H1 (cell line): Measurements from ENCODE around the gene LGR4. TPM values are rescaled to one million over a fixed set of nuclear protein-coding genes. Genes with fewer than 3 reads are reported as not detected.

Experiments
- CTCF ChIA-PET: fragments of 300-600 bp; sonication (Branson Sonifier 250); formaldehyde crosslinking; loops from one replicate; lab custom pipeline; 2021; ENCODE audit not compliant: partially characterized antibody; lab: Charles Lee
- POLR2A ChIA-PET: fragments of 300-600 bp; sonication (Branson Sonifier 250); formaldehyde crosslinking; loops from one replicate; lab custom pipeline; 2021; ENCODE audit warnings: inconsistent platforms; ENCODE audit not compliant: partially characterized antibody; lab: Charles Lee
- DNase-seq, 2 experiments: peaks; one replicate each; pipeline versions ENCODE4 v3.0.0 to v3.0.0-alpha.2; 2010 to 2022; ENCODE audit warnings: low spot score in 2 of 2, low read depth in 1 of 2, mixed read lengths in 1 of 2
- FAIRE-seq: peaks from 2 replicates; lab custom pipeline; 2011; peaks lifted over from hg19 to GRCh38; lab: Jason Lieb, UNC
- H2AFZ ChIP-seq: 2 replicates; pipeline ENCODE4 v1.8.1; 2012; ENCODE audit warnings: low read length, inconsistent platforms
- H2AK5ac ChIP-seq: 2 replicates; pipeline ENCODE4 v1.6.1; 2013; ENCODE audit warnings: low read depth, low read length
- H2BK120ac ChIP-seq: replicated peaks from 2 replicates; pipeline ENCODE3; 2013; ENCODE audit warnings: low read depth, low read length, inconsistent platforms
- H2BK12ac ChIP-seq: 2 replicates; pipeline ENCODE4 v1.6.1; 2013; ENCODE audit warnings: low read depth, low read length
- H2BK15ac ChIP-seq: 2 replicates; pipeline ENCODE4 v1.6.1; 2013; ENCODE audit warnings: low read length
- H2BK20ac ChIP-seq: 2 replicates; pipeline ENCODE4 v1.6.1; 2013; ENCODE audit warnings: low read length
- H2BK5ac ChIP-seq: 2 replicates; pipeline ENCODE4 v1.6.1; 2013; ENCODE audit warnings: low read depth, low read length
- H3K14ac ChIP-seq: 2 replicates; pipeline ENCODE4 v1.6.1; 2013; ENCODE audit warnings: inconsistent platforms; ENCODE audit not compliant: insufficient read length
- H3K18ac ChIP-seq: 2 replicates; pipeline ENCODE4 v1.6.1; 2013; ENCODE audit warnings: low read length; ENCODE audit errors: extremely low read depth
- H3K23ac ChIP-seq: 2 replicates; pipeline ENCODE4 v1.6.1; 2013; ENCODE audit warnings: inconsistent platforms; ENCODE audit not compliant: insufficient read length
- H3K23me2 ChIP-seq: 2 replicates; pipeline ENCODE4 v1.6.1; 2013; ENCODE audit warnings: low read depth, low read length
- H3K27ac ChIP-seq: 2 replicates; pipeline ENCODE4 v1.6.1; 2011; ENCODE audit warnings: low read depth, low read length, inconsistent platforms
- H3K27me3 ChIP-seq, 4 experiments: replicated peaks in 1 of 4; 1 replicate in 1 of 4; 2 replicates in 3 of 4; pipeline versions ENCODE4 v1.6.1 to v1.8.1; 2011 to 2013; ENCODE audit warnings: low read length in 3 of 4, mild to moderate bottlenecking in 3 of 4, inconsistent platforms in 2 of 4, mixed read lengths in 2 of 4, moderate library complexity in 1 of 4; ENCODE audit not compliant: control insufficient read depth in 3 of 4, insufficient read depth in 3 of 4; ENCODE audit errors: extremely low read depth in 1 of 4
- H3K36me3 ChIP-seq, 4 experiments: 2 replicates each; pipeline versions ENCODE4 v1.6.1 to v1.8.1; 2011 to 2013; ENCODE audit warnings: mild to moderate bottlenecking in 4 of 4, low read length in 3 of 4, moderate library complexity in 2 of 4, control low read depth in 1 of 4, inconsistent platforms in 1 of 4; ENCODE audit not compliant: insufficient read depth in 4 of 4, control insufficient read depth in 2 of 4
- H3K4ac ChIP-seq: replicated peaks from 2 replicates; pipeline ENCODE3; 2013; ENCODE audit warnings: low read length, low read depth, mixed read lengths, inconsistent platforms; ENCODE audit not compliant: insufficient read length
- H3K4me1 ChIP-seq, 4 experiments: replicated peaks in 1 of 4; 1 replicate in 1 of 4; 2 replicates in 3 of 4; pipeline versions ENCODE4 v1.6.1 to v1.8.1; 2011 to 2013; ENCODE audit warnings: low read length in 3 of 4, inconsistent platforms in 2 of 4, mixed read lengths in 1 of 4; ENCODE audit not compliant: insufficient read depth in 4 of 4, control insufficient read depth in 3 of 4
- H3K4me2 ChIP-seq, 2 experiments: 2 replicates each; pipeline versions ENCODE4 v1.6.1 to v1.8.1; 2011 to 2013; ENCODE audit warnings: low read depth in 2 of 2, low read length in 2 of 2, control low read depth in 1 of 2, inconsistent platforms in 1 of 2, mild to moderate bottlenecking in 1 of 2; ENCODE audit not compliant: insufficient read depth in 1 of 2
- H3K4me3 ChIP-seq, 4 experiments: fragments of 200-600, 300-600 bp in 1 of 4; sonication (generic), shearing (Covaris generic), sonication (Bioruptor Twin) in 1 of 4; 2 replicates each; pipeline versions ENCODE4 v1.5.1 to v1.8.1; 2011 to 2016; ENCODE audit warnings: low read length in 4 of 4, low read depth in 3 of 4, control low read depth in 2 of 4, inconsistent platforms in 2 of 4, mild to moderate bottlenecking in 2 of 4, mixed read lengths in 1 of 4, moderate library complexity in 1 of 4; ENCODE audit not compliant: insufficient read depth in 2 of 4; ENCODE audit errors: extremely low read depth in 1 of 4
- H3K56ac ChIP-seq: replicated peaks from 2 replicates; pipeline ENCODE3; 2013; ENCODE audit warnings: low read depth, mild to moderate bottlenecking, mixed read lengths, low read length, inconsistent platforms; ENCODE audit not compliant: insufficient read length
- H3K79me1 ChIP-seq: 2 replicates; pipeline ENCODE4 v1.6.1; 2013; ENCODE audit warnings: low read depth, low read length, control low read depth
- H3K79me2 ChIP-seq, 2 experiments: 2 replicates each; pipeline versions ENCODE4 v1.6.1 to v1.8.1; 2012 to 2013; ENCODE audit warnings: low read length in 2 of 2, mild to moderate bottlenecking in 2 of 2, inconsistent platforms in 1 of 2; ENCODE audit not compliant: insufficient read depth in 2 of 2, control insufficient read depth in 1 of 2
- H3K9ac ChIP-seq, 4 experiments: replicated peaks in 1 of 4; 1 replicate in 1 of 4; 2 replicates in 3 of 4; pipeline versions ENCODE4 v1.6.1 to v1.8.1; 2011 to 2013; ENCODE audit warnings: low read depth in 3 of 4, low read length in 3 of 4, control low read depth in 2 of 4, mild to moderate bottlenecking in 2 of 4, moderate library complexity in 2 of 4, inconsistent platforms in 1 of 4; ENCODE audit errors: extremely low read depth in 1 of 4
- H3K9me3 ChIP-seq, 2 experiments: 2 replicates each; pipeline versions ENCODE4 v1.6.1 to v1.8.1; 2012 to 2013; ENCODE audit warnings: mild to moderate bottlenecking in 2 of 2, moderate library complexity in 2 of 2, control low read depth in 1 of 2, inconsistent platforms in 1 of 2, low read depth in 1 of 2, low read length in 1 of 2, mixed read lengths in 1 of 2; ENCODE audit not compliant: insufficient read depth in 2 of 2
- H4K20me1 ChIP-seq, 2 experiments: replicated peaks in 1 of 2; 2 replicates each; pipeline versions ENCODE3 to v1.8.1; 2011 to 2013; ENCODE audit warnings: inconsistent platforms in 2 of 2, low read length in 2 of 2, mild to moderate bottlenecking in 1 of 2; ENCODE audit not compliant: insufficient read depth in 2 of 2, control insufficient read depth in 1 of 2
- H4K5ac ChIP-seq: 2 replicates; pipeline ENCODE4 v1.6.1; 2013; ENCODE audit warnings: low read length, low read depth, mixed read lengths, inconsistent platforms; ENCODE audit not compliant: insufficient read length
- H4K8ac ChIP-seq: 2 replicates; pipeline ENCODE4 v1.8.0; 2013; ENCODE audit warnings: mild to moderate bottlenecking, moderate library complexity, low read length, inconsistent platforms; ENCODE audit not compliant: insufficient read depth; ENCODE audit errors: extremely low read depth
- H4K91ac ChIP-seq: replicated peaks from 2 replicates; pipeline ENCODE3; 2013; ENCODE audit warnings: low read length, mixed read lengths, inconsistent platforms; ENCODE audit not compliant: insufficient read length
- ASH2L ChIP-seq: fragments of 200-600, 300-600 bp; sonication (generic); IDR thresholded peaks from one replicate; pipeline ENCODE4 v1.7.1; 2017; ENCODE audit warnings: low read length
- BCL11A ChIP-seq, 2 experiments: IDR thresholded peaks; one replicate each; pipeline ENCODE4 v1.6.1; 2011; ENCODE audit warnings: low read depth in 2 of 2, low read length in 2 of 2, mild to moderate bottlenecking in 2 of 2
- CEBPB ChIP-seq: IDR thresholded peaks from 2 replicates; pipeline ENCODE4 v1.6.1; 2012; ENCODE audit warnings: low read depth, low read length
- CREB1 ChIP-seq: IDR thresholded peaks from 2 replicates; pipeline ENCODE4 v1.6.1; 2012; ENCODE audit warnings: inconsistent platforms
- GABPA ChIP-seq: IDR thresholded peaks from 2 replicates; pipeline ENCODE4 v1.6.1; 2011; ENCODE audit warnings: mild to moderate bottlenecking, low read length, moderate library complexity, borderline replicate concordance; ENCODE audit not compliant: insufficient read depth
- GTF2F1 ChIP-seq: IDR thresholded peaks from 2 replicates; pipeline ENCODE4 v1.6.1; 2012; ENCODE audit warnings: low read depth, low read length, improper control_type of control experiment, borderline replicate concordance
- HDAC2 ChIP-seq, 2 experiments: fragments of 300-600 bp in 1 of 2; sonication (generic) in 1 of 2; IDR thresholded peaks; 2 replicates each; pipeline ENCODE4 v1.6.1; 2011 to 2012; ENCODE audit warnings: low read depth in 2 of 2, low read length in 2 of 2, mild to moderate bottlenecking in 2 of 2, moderate library complexity in 2 of 2, borderline replicate concordance in 1 of 2, inconsistent platforms in 1 of 2
- JUND ChIP-seq: IDR thresholded peaks from 2 replicates; pipeline ENCODE4 v1.6.1; 2011; ENCODE audit warnings: mild to moderate bottlenecking, improper control_type of control experiment, low read length
- KDM5A ChIP-seq: fragments of 200-600 bp; IDR thresholded peaks from 2 replicates; pipeline ENCODE4 v1.7.1; 2012; ENCODE audit warnings: mild to moderate bottlenecking, low read length, inconsistent platforms, mixed read lengths
- SIN3A ChIP-seq, 2 experiments: IDR thresholded peaks in 1 of 2; conservative IDR thresholded peaks in 1 of 2; 2 replicates each; pipeline ENCODE4 v1.6.1; 2011 to 2012; ENCODE audit warnings: low read length in 2 of 2, improper control_type of control experiment in 1 of 2, low read depth in 1 of 2, mild to moderate bottlenecking in 1 of 2
- SIRT6 ChIP-seq: IDR thresholded peaks from one replicate; pipeline ENCODE4 v1.7.1; 2012; ENCODE audit warnings: low read length, inconsistent platforms
- SP4 ChIP-seq: IDR thresholded peaks from 2 replicates; pipeline ENCODE4 v1.6.1; 2012; ENCODE audit warnings: low read length, inconsistent platforms
- TAF7 ChIP-seq: optimal IDR thresholded peaks from 2 replicates; pipeline ENCODE3; 2011; ENCODE audit warnings: low read depth, mild to moderate bottlenecking, inconsistent platforms, low read length, moderate library complexity, borderline replicate concordance
- TCF12 ChIP-seq: IDR thresholded peaks from 2 replicates; pipeline ENCODE4 v1.6.1; 2011; ENCODE audit warnings: low read depth, mild to moderate bottlenecking, low read length
- WGBS, 2 experiments: shearing (Covaris generic) in 1 of 2; methylation state at CpG; one replicate each; pipeline versions ENCODE4 v1.1.6 to v1.1.7; 2013 to 2015; ENCODE audit warnings: low lambda C conversion rate in 2 of 2, mixed read lengths in 2 of 2, inconsistent platforms in 1 of 2, low coverage in 1 of 2, missing lambda C conversion rate in 1 of 2; ENCODE audit not compliant: insufficient replicate concordance in 2 of 2, insufficient coverage in 1 of 2, insufficient read length in 1 of 2; ENCODE audit errors: extremely low coverage in 1 of 2, missing lambda C conversion rate in 1 of 2; 5-methylcytosine and 5-hydroxymethylcytosine counted together
- polyA plus RNA-seq, 7 experiments: library from polyadenylated mRNA; depleted of rRNA in 3 of 7; stranded (reverse) in 5 of 7; unstranded in 2 of 7; fragments of >200 nt in 5 of 7; fragments of 200-250 nt in 2 of 7; gene quantifications; 1 replicate in 5 of 7; 2 replicates in 1 of 7; 4 replicates in 1 of 7; pipeline versions ENCODE4 v1.2.1 to v1.2.3, GENCODE V29; 2011 to 2013; ENCODE audit warnings: missing spikeins in 2 of 7, mixed read lengths in 2 of 7
- total RNA-seq: library from RNA; stranded (reverse); fragmentation: NEBNext Ultra II Directional; extraction: Animal tissue kit (Norgen Biotek cat#: 25700); gene quantifications from 2 replicates; pipeline ENCODE4 v1.2.1, GENCODE V29; 2021
- TF ChIP-seq, protein P1 (sequence below): IDR thresholded peaks from 2 replicates; pipeline ENCODE4 v1.6.1; 2012; ENCODE audit warnings: inconsistent platforms

LGR4 gene
- total and polyA plus RNA-seq, 2 of the 8 experiments (the other 6 are each of a cell fraction or from before 2014, with no cell fraction given) = 26.6 to 61.7 TPM

DNA sequence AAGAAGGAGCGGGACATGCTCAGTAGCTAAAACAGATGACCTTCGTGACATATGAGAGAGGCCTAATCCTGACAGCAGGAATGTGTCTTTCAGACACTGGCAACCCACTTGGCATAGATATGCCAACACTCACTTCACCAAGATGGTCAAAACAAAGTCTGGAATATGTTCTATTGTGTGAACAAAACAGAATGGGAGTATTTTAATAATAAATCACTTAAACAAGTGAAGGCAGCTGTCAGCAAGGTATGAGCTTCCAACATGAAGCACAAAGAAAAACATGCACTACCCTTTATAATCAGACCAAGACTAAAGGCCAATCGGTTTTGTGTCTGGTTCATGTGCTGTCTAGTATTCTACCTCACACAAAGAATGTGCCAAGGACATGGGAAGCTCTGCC, 132.6 kb downstream of the LGR4 start:
- H3K4me1 ChIP-seq = no peaks in the 10 kb centered on the region
- H3K36me3 ChIP-seq = peaks cover 0 to 19% (median 2%) of the 10 kb centered on the region in 4 experiments; a peak in 3 of 8 replicates
- H4K8ac ChIP-seq = no peak overlapping the region
- H3K27ac ChIP-seq = no peak overlapping the region
- H3K4ac ChIP-seq = no peak overlapping the region
- H2AK5ac ChIP-seq = no peak overlapping the region
- H3K23me2 ChIP-seq = no peaks in the 10 kb centered on the region
- no peak overlapping the region for H4K91ac ChIP-seq
- H2BK20ac ChIP-seq = no peak overlapping the region
- H3K4me2 ChIP-seq = no peak overlapping the region
- H3K56ac ChIP-seq = no peak overlapping the region
- H3K27me3 ChIP-seq = no peaks in the 10 kb centered on the region
- no peak for DNase-seq
- H2BK15ac ChIP-seq = no peak overlapping the region
- 96% methylated on average over 3 of the region's 3 CpGs; no CpG with 5 or more reads in 1 of the 2 experiments for WGBS, 2 experiments
- H4K5ac ChIP-seq = no peak overlapping the region
- CTCF ChIA-PET = interaction anchor here (0.7 to 1.4 kb wide), 3 partner anchors 8 to 146 kb away, joined by 3 read pairs; no protein-coding TSS in a partner anchor
- no peak overlapping the region for H2BK12ac ChIP-seq
- H2AFZ ChIP-seq = no peak overlapping the region
- no peak overlapping the region for H3K23ac ChIP-seq
- no peak overlapping the region for H3K18ac ChIP-seq
- H2BK120ac ChIP-seq = no peak overlapping the region
- H3K4me3 ChIP-seq = no peak overlapping the region
- H2BK5ac ChIP-seq = no peak overlapping the region
- no peak overlapping the region for H3K14ac ChIP-seq
- no peak overlapping the region for H3K9ac ChIP-seq
- no peaks in the 10 kb centered on the region for H4K20me1 ChIP-seq
- H3K79me2 ChIP-seq = no peaks in the 10 kb centered on the region
- POLR2A ChIA-PET = interaction anchor here (0.6 kb wide), 1 partner anchor 120 kb away, joined by 6 read pairs; no protein-coding TSS in a partner anchor
- H3K9me3 ChIP-seq = peaks cover 0 to 5% of the 10 kb centered on the region in 2 experiments; a peak in 1 of 4 replicates
- no peaks in the 10 kb centered on the region for H3K79me1 ChIP-seq
- no peak for FAIRE-seq
- TF ChIP-seq KDM5A (no peak), HDAC2 (IDR thresholded peaks at IDR 0.05; ENCODE audit: borderline replicate concordance in 1 of 2, low read depth in 2 of 2, low read length in 2 of 2) (no peak), SIN3A (conservative IDR thresholded peaks at IDR 0.05 in 1 of 2, IDR thresholded peaks at IDR 0.05 in 1 of 2; ENCODE audit: low read depth in 1 of 2, low read length in 2 of 2) (no peak), CREB1 (no peak), TCF12 (no peak), GTF2F1 (no peak), ASH2L (no peak), SIRT6 (no peak), CEBPB (no peak), GABPA (no peak), TAF7 (no peak), BCL11A (IDR thresholded peaks at IDR 0.05; ENCODE audit: low read depth in 2 of 2, low read length in 2 of 2) (no peak), JUND (no peak), SP4 (no peak)
- TF ChIP-seq, protein P1, sequence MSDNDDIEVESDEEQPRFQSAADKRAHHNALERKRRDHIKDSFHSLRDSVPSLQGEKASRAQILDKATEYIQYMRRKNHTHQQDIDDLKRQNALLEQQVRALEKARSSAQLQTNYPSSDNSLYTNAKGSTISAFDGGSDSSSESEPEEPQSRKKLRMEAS = no peak
